ENCODE data around the gene ROR2. TPM values are rescaled to one million over a fixed set of nuclear protein-coding genes. Genes with fewer than 3 reads are reported as not detected.
A peak's percentile ranks its signal among the peaks of the same experiment; 100 is the strongest.

Gene ROR2
- total and polyA plus RNA-seq, 2 experiments from 2014 or later = 7.1 to 12.9 TPM

DNA sequence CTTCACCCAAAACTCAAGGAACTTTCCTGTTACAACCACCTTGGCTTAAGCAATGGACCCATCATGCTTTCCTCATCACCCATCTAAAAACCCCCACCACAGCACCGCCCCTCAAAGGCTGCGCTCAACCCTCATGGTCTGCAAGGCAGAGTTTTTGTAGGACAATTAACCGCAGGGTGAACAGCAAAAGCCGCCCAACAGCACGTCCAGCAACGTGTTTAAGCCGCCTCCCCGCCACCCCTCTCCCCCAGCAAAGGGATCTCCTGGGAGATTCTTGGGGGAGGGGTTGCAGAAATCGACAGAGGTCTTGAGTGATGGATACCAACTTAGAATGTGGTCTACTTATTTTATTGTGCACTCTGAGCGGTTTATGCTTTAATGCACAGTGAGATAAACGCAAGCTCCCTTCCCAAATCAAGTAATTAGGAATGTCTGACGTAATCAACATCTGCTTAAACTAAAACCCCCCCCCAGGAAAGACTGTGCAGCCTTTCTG is 1.9 kb downstream of the ROR2 start:
- TF ChIP-seq EZH2phosphoT487 (IDR thresholded peaks at IDR 0.05; ENCODE audit: insufficient read depth, low read depth) (no peak), EZH2 (IDR thresholded peaks at IDR 0.05; ENCODE audit: insufficient read depth, poor library complexity, severe bottlenecking) (no peak)
- 21 to 24% methylated on average over 12 of the region's 12 CpGs for WGBS, 2 experiments (ENCODE audit: low coverage in 1 of 2, low lambda C conversion rate in 2 of 2, missing lambda C conversion rate in 2 of 2)
- Histone ChIP-seq H3K36me3 (ENCODE audit: low read depth) (no peaks in the 10 kb centered on the region), H3K9me2 (ENCODE audit: insufficient read depth) (no peaks in the 10 kb centered on the region), H3K27me3 (replicated peaks; ENCODE audit: insufficient read depth) (no peaks in the 10 kb centered on the region), H3K4me1 (ENCODE audit: insufficient read depth) (peaks cover 30% of the 10 kb centered on the region), H3K79me2 (ENCODE audit: insufficient read depth) (peaks cover 43% of the 10 kb centered on the region), H2AFZ (peak overlapping the region; percentile 96), H3K9me3 (ENCODE audit: low read depth) (no peaks in the 10 kb centered on the region), H3F3A (ENCODE audit: insufficient read depth) (peaks cover 7% of the 10 kb centered on the region; the same call in 1 of the 2 replicates), H3K4me2 (ENCODE audit: unreplicated experiment) (peak overlapping the region; percentile 87), H3K4me3 (peak overlapping the region; percentile 79), H3K27ac (no peak overlapping the region), H3K9ac (peak overlapping the region; percentile 79), H4K20me1 (ENCODE audit: insufficient read depth) (no peaks in the 10 kb centered on the region)
- DNase-seq = peak; percentile 61
- in situ Hi-C loops (cut with MboI) = no loop called here

DNA sequence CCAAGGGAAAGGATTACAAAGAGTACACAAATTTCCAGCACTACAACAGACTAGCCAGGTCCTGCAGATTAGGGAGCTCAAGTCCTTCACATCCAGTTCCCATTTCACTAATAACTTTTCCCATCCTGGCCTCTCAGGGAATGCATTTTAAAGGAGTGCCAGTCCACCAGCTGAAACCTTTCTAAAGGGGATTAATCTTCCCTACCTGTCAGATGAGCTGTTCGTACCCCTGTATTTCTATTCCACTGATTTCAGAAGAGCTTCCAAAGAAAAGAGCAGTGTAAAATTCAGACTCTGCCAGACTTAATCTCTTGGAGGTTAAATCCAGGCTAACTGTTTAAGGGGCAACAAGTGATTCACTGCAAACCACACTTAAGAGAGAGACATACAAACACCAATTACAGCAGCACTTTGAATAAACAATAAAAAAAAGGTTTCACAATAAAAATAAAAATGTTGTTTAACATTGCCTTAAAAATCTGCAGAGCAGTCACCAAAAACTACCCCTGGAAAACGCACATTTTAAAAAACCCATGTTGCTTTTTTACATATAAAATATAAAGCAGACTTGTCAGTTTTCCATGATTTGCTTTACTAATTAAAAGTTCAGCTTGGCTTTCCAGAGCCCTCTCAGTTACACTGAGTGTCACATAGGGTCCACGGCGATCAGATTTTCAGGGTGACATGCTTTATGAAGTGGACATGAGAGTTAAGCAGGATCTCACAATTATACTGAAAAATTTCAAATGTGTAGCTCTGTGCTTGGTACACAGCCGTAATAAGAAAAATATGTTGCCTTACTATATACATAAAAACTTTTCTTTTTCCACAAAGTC is 3.2 kb downstream of the ROR2 start:
- H3K4me2 ChIP-seq (ENCODE audit: unreplicated experiment) = peak overlapping the region; percentile 96
- peak; percentile 23 for DNase-seq
- no peak overlapping the region for H2AFZ ChIP-seq
- H3K79me2 ChIP-seq (ENCODE audit: insufficient read depth) = peaks cover 56% of the 10 kb centered on the region
- H3K27me3 ChIP-seq (replicated peaks; ENCODE audit: insufficient read depth) = no peaks in the 10 kb centered on the region
- H3K4me1 ChIP-seq (ENCODE audit: insufficient read depth) = peaks cover 30% of the 10 kb centered on the region
- no peak overlapping the region for H3K9ac ChIP-seq
- H3K27ac ChIP-seq = no peak overlapping the region
- H3K9me3 ChIP-seq (ENCODE audit: low read depth) = no peaks in the 10 kb centered on the region
- H3K36me3 ChIP-seq (ENCODE audit: low read depth) = no peaks in the 10 kb centered on the region
- peaks cover 4% of the 10 kb centered on the region; the same call in 1 of the 2 replicates for H3F3A ChIP-seq (ENCODE audit: insufficient read depth)
- in situ Hi-C loops (cut with MboI) = no loop called here
- 71 to 72% methylated on average over 5 of the region's 5 CpGs for WGBS, 2 experiments (ENCODE audit: low coverage in 1 of 2, low lambda C conversion rate in 2 of 2, missing lambda C conversion rate in 2 of 2)
- H3K9me2 ChIP-seq (ENCODE audit: insufficient read depth) = no peaks in the 10 kb centered on the region
- no peaks in the 10 kb centered on the region for H4K20me1 ChIP-seq (ENCODE audit: insufficient read depth)
- no peak for TF ChIP-seq EZH2phosphoT487 (IDR thresholded peaks at IDR 0.05; ENCODE audit: insufficient read depth, low read depth)
- no peak for TF ChIP-seq EZH2 (IDR thresholded peaks at IDR 0.05; ENCODE audit: insufficient read depth, poor library complexity, severe bottlenecking)
- no peak overlapping the region for H3K4me3 ChIP-seq

DNA sequence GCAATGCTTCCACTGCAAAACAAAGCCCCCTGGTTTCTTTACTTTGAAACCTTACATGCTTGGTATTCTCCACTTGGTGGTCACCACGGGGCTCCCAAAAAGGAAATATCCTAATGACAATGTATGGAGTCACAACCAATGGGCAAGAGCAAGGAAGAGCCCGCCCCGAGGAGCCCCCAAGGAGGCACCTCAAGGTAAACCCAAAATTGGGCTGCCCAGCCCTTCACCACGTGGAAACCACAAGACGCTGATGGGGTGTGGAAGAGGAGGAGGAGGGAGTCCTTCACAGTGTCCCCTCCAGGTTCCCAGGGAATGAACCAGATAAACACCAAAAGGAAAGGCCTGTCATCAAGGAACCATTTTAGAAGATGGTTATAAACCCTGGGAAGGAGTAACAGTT is 3.8 kb downstream of the ROR2 start:
- H2AFZ ChIP-seq = no peak overlapping the region
- TF ChIP-seq EZH2 (IDR thresholded peaks at IDR 0.05; ENCODE audit: insufficient read depth, poor library complexity, severe bottlenecking) (no peak), EZH2phosphoT487 (IDR thresholded peaks at IDR 0.05; ENCODE audit: insufficient read depth, low read depth) (no peak)
- H3K4me3 ChIP-seq = peak overlapping the region; percentile 59; the same call in 1 of the 2 replicates
- no peaks in the 10 kb centered on the region for H3F3A ChIP-seq (ENCODE audit: insufficient read depth)
- H3K79me2 ChIP-seq (ENCODE audit: insufficient read depth) = peaks cover 57% of the 10 kb centered on the region
- peak overlapping the region; percentile 96 for H3K4me2 ChIP-seq (ENCODE audit: unreplicated experiment)
- no peaks in the 10 kb centered on the region for H4K20me1 ChIP-seq (ENCODE audit: insufficient read depth)
- peaks cover 30% of the 10 kb centered on the region for H3K4me1 ChIP-seq (ENCODE audit: insufficient read depth)
- no peaks in the 10 kb centered on the region for H3K36me3 ChIP-seq (ENCODE audit: low read depth)
- H3K27me3 ChIP-seq (replicated peaks; ENCODE audit: insufficient read depth) = no peaks in the 10 kb centered on the region
- H3K27ac ChIP-seq = peak overlapping the region; percentile 85
- 0 out of 2 replicates have a peak overlapping the region, but pooled peaks have one; percentile 77 for H3K9ac ChIP-seq
- H3K9me2 ChIP-seq (ENCODE audit: insufficient read depth) = no peaks in the 10 kb centered on the region
- 56 to 65% methylated on average over 5 of the region's 5 CpGs for WGBS, 2 experiments (ENCODE audit: low coverage in 1 of 2, low lambda C conversion rate in 2 of 2, missing lambda C conversion rate in 2 of 2)
- no peak for DNase-seq
- in situ Hi-C loops (cut with MboI) = no loop called here
- no peaks in the 10 kb centered on the region for H3K9me3 ChIP-seq (ENCODE audit: low read depth)

DNA sequence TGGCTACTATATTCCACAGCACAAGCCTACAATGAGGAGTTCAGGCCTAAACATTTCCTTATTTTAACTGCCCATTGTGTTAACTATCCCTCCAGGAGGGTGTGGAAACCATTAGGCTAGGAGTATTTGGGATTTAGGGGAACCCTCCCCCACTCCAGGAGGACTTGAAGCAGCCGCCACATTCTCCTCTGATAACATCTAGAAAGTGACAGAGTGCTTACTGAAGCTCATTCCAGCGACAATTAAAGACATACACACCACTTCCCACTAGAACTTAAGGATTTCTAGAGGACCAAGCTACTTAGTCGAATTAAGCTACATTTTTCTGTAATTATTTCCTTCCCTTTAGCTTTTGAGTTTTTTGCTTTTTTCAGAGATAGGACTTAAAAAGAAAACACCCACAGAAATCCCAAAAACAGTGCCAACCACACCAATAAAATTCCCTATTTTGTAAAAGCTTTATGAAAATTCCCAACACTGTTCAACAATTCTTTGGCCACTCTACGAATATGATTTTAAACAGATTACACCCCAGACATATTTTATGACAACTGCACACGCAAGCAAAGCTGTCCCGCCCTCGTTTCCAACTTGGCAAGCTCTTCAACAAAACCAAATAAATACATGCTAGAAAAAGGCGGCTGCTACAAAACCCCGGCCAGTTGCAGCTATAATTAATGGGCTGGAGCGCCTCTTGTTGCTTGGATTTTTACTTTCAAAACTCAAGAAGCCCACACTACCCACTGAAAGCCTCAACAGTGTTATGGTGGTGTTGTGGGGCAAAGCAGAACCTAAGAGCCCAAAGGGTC is 4.5 kb downstream of the ROR2 start:
- Histone ChIP-seq H3K27ac (peak overlapping the region; percentile 85), H3K4me1 (ENCODE audit: insufficient read depth) (peaks cover 30% of the 10 kb centered on the region), H3K9me3 (ENCODE audit: low read depth) (no peaks in the 10 kb centered on the region), H2AFZ (peak overlapping the region; percentile 72), H3K9me2 (ENCODE audit: insufficient read depth) (no peaks in the 10 kb centered on the region), H3K4me3 (peak overlapping the region; percentile 59), H3K27me3 (replicated peaks; ENCODE audit: insufficient read depth) (no peaks in the 10 kb centered on the region), H3F3A (ENCODE audit: insufficient read depth) (no peaks in the 10 kb centered on the region), H3K4me2 (ENCODE audit: unreplicated experiment) (peak overlapping the region; percentile 96), H3K36me3 (ENCODE audit: low read depth) (no peaks in the 10 kb centered on the region), H4K20me1 (ENCODE audit: insufficient read depth) (no peaks in the 10 kb centered on the region), H3K79me2 (ENCODE audit: insufficient read depth) (peaks cover 57% of the 10 kb centered on the region), H3K9ac (peak overlapping the region; percentile 77)
- in situ Hi-C loops (cut with MboI) = no loop called here
- WGBS, 2 experiments (ENCODE audit: low coverage in 1 of 2, low lambda C conversion rate in 2 of 2, missing lambda C conversion rate in 2 of 2) = 4 to 7% methylated on average over 10 of the region's 10 CpGs
- TF ChIP-seq EZH2 (IDR thresholded peaks at IDR 0.05; ENCODE audit: insufficient read depth, poor library complexity, severe bottlenecking) (no peak), EZH2phosphoT487 (IDR thresholded peaks at IDR 0.05; ENCODE audit: insufficient read depth, low read depth) (no peak)
- peak; percentile 81 for DNase-seq

Data from GM23248 (cell line).